NOMO-1 (cell line): ENCODE measurements around the gene IL5RA.

Experiments used
- DNase-seq, 2 experiments: peaks; one replicate each; lab custom pipeline; 2025; ENCODE audit not compliant: unreplicated experiment in 2 of 2; lab: John Stamatoyannopoulos, UW

Gene IL5RA

GRCh38 chr3:3069723-3070122, 40.5 kb downstream of the IL5RA start:
- DNase-seq: no peak

- no peak for DNase-seq
Observed at GRCh38 chr3:3068358-3068881, 41.8 kb downstream of the IL5RA start.

- DNase-seq: no peak
Observed at GRCh38 chr3:3066910-3067309, 43.3 kb downstream of the IL5RA start.

- no peak for DNase-seq
Observed at GRCh38 chr3:3066378-3066777, 43.8 kb downstream of the IL5RA start.

- no peak for DNase-seq
Observed at GRCh38 chr3:3065876-3066275, 44.3 kb downstream of the IL5RA start.

- no peak for DNase-seq
Observed at GRCh38 chr3:3064297-3064696, 45.9 kb downstream of the IL5RA start.

- no peak for DNase-seq
Observed at GRCh38 chr3:3059645-3060044, 50.5 kb downstream of the IL5RA start.

GRCh38 chr3:3053974-3054373, 56.2 kb downstream of the IL5RA start:
- DNase-seq: no peak

GRCh38 chr3:3038201-3038991, 71.8 kb downstream of the IL5RA start:
- no peak for DNase-seq

GRCh38 chr3:3037156-3037555, 73.0 kb downstream of the IL5RA start:
- DNase-seq: no peak

GRCh38 chr3:3031326-3031725, 78.8 kb downstream of the IL5RA start:
- no peak for DNase-seq

GRCh38 chr3:3027976-3028567, 82.1 kb downstream of the IL5RA start:
- no peak for DNase-seq

GRCh38 chr3:3023111-3023745, 86.9 kb downstream of the IL5RA start:
- DNase-seq: no peak

- no peak for DNase-seq
Observed at GRCh38 chr3:3020209-3020608, 90.0 kb downstream of the IL5RA start.
